Measurements from ENCODE around the gene ANKRD55.
"Not testable (repeated sequence)": the region's sequence is repeated elsewhere in the genome, so short reads cannot be mapped to it uniquely, and the experiment has no call there.

ANKRD55 gene

GRCh38 chr5:56255502-56255901, 22.4 kb upstream of the ANKRD55 start:
- no peak overlapping the region for H3K27ac ChIP-seq
- no peak for DNase-seq (ENCODE audit: low read depth, low spot score)

GRCh38 chr5:56253924-56254323, 20.8 kb upstream of the ANKRD55 start:
- no peak for DNase-seq (ENCODE audit: low read depth, low spot score)
- no peak overlapping the region for H3K27ac ChIP-seq

DNA sequence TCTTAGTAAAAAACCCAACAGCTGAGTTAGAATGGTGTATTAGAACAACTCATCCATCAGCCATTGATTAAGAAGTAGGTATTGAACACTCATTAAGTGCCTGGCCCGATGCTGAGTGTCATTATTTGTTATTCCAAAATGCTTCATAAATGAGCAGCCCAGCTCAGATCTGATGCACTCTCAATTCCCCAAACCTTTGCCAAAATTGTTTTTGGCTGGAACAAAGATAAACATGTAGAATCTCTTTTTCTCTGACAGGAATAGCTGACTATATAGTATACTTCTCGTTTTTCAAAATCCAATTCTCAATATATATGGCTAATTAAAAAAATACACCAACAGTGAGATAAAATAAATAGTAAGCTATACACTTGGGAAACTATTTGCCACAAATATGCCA, 20.0 kb upstream of the ANKRD55 start:
- H3K27ac ChIP-seq: no peak overlapping the region
- DNase-seq (ENCODE audit: low read depth, low spot score): no peak

DNA sequence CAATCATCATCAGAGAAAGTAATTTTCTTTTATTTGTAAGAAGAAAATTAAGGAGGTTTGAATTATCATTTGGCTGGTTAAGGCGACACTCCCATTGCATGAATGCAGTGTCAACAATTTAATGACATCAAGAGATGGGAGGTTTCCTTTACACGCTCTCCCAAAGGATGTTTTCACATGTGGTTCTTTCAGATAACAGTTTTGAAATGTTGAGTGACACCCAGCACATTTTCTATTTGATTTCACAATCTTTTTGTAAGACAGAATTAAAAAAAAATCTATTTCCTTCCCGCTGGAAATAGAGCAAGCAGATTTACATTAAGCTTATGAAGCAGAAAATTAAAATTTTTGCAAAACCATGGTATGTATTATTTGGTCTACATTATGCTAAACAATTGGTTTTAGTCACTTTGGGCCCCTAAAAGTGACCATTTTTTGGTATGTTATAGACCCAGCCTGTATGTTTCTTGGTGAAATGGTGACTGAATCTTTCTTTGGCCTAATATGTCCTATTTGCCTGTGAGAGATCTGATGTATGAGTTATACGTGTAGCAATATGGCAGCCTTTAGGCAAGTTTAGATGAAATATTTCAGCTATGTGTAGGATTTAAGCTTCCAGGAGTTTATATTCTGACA, 18.9 kb upstream of the ANKRD55 start:
- no peak for DNase-seq (ENCODE audit: low read depth, low spot score)
- no peak overlapping the region for H3K27ac ChIP-seq

- H3K27ac ChIP-seq: no peak overlapping the region
- DNase-seq (ENCODE audit: low read depth, low spot score): no peak
Observed at GRCh38 chr5:56251440-56251839, 18.3 kb upstream of the ANKRD55 start.

DNA sequence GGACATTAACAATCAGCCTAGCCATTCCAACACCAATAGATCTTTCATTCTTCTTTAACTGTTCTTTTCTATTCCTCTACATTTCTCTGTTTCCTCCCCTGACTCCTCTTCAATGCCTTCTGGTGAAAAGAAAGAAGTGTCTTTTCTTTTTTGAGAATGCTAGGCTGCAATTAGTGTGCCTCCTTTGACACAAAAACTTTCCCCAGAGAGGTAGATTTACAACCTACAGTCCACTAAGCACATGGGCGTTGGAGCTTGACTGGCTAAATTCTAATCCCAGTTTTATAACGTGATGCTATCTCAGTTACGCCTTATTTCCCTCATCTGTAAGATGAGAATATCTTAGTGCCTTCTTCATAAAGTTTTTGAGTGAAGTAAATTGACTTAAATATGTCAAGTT, 16.9 kb upstream of the ANKRD55 start:
- H3K27ac ChIP-seq: no peak overlapping the region
- no peak for DNase-seq (ENCODE audit: low read depth, low spot score)

- H3K27ac ChIP-seq; DNase-seq (ENCODE audit: low read depth, low spot score): not testable (repeated sequence)
Observed at GRCh38 chr5:56249085-56249484, 16.0 kb upstream of the ANKRD55 start.

GRCh38 chr5:56247592-56247991, 14.5 kb upstream of the ANKRD55 start:
- H3K27ac ChIP-seq: no peak overlapping the region
- DNase-seq (ENCODE audit: low read depth, low spot score): no peak

DNA sequence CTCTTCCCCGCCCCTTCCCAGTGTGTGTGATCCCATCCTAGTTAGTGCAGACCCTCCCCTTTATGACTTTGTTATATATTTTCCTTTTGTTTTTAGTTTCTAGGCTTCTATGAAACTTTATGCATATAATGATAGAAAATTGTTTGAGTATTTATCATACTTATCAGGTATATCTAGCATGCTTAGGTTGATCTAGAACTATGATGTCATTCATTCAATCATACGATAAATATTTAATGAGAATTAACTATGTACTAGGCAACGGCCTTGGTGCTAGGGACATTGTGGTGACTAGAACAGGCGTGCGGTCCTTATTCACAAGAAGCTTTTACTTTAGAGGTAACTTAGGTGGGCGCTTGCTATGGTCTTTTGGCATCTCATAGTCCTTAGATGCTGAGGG, 13.6 kb upstream of the ANKRD55 start:
- no peak overlapping the region for H3K27ac ChIP-seq
- no peak for DNase-seq (ENCODE audit: low read depth, low spot score)

DNA sequence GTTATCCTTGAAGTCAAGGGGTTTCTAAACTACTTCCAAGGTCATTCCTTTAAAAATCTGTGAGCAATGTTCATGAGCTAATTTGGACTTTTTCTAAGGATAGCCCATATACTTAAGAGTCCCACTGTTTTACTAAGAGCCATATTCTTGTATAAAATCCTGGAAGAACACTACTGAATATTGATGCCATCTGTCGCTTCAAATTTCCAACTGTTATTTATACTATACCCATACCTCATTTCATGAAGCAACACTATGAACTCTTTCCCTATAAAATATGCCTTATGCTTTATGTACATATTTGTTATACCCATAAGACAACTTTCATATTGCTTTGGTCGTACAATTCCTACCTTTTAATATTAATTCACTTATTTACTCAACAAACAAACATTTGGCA, 12.4 kb upstream of the ANKRD55 start:
- no peak overlapping the region for H3K27ac ChIP-seq
- DNase-seq (ENCODE audit: low read depth, low spot score): no peak

- no peak overlapping the region for H3K27ac ChIP-seq
- no peak for DNase-seq (ENCODE audit: low read depth, low spot score)
Observed at GRCh38 chr5:56244627-56245026, 11.5 kb upstream of the ANKRD55 start.

DNA sequence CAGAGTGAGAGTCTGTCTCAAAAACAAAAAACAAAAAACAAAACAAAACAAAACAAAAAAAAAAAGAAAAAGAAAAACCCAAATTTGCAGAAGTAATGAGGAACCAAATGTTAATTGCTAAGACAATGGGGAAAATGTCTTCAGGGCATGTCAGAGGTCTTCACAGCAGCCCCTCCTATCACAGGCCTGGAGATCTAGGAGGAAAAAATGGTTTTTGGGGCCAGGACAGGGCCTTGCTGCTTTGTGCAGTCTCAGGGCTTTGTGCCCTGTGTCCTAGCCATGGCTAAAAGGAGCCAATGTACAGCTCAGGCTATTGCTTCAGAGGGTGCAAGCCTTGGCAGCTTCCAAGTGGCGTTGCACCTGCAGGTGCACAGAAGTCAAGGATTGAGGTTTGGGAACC, 9.1 kb upstream of the ANKRD55 start:
- not testable (repeated sequence) for H3K27ac ChIP-seq; DNase-seq (ENCODE audit: low read depth, low spot score)

GRCh38 chr5:56232538-56232937, 592 bp downstream of the ANKRD55 start:
- no peak for DNase-seq (ENCODE audit: low read depth, low spot score)
- H3K27ac ChIP-seq: no peak overlapping the region

DNA sequence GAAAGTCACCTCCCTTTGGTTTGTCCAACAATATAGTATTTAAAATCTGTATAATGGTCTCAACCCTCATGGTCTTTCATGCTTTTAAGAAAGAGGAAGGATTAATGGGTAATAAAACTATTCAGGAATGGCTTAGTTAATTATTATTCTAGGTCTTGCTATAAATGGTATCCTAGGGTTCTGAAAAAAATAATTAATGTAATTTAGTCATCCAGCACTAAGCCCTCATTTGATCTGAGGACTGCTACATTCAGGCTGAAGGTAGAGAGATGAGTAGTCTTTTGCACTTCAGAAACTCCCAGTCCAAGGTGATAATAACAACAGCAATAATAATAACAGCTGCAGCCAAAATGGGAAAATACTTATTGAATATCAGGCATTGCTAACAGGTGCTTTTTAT, 2.6 kb downstream of the ANKRD55 start:
- H3K27ac ChIP-seq: no peak overlapping the region
- DNase-seq (ENCODE audit: low read depth, low spot score): no peak

DNA sequence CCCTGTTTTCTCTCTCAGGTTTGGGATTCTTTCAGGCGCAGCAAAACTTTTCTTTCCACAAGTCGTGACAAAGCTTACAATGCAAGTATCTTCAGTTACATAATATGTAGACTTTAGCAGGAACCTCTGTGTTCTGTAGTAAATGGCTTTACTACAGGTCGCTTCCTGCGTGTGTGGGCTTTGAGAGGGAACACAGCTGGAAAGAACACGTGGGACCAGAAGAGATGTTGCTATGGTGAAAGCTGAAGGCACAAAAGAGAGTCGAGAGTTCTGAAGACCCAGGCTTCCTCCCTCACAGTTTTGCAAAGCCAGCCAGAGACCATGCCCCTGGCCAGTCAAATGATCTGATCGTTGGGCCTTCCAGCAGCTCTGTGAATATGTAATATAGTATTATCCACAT, 4.0 kb downstream of the ANKRD55 start:
- H3K27ac ChIP-seq: no peak overlapping the region
- DNase-seq (ENCODE audit: low read depth, low spot score): no peak

DNA sequence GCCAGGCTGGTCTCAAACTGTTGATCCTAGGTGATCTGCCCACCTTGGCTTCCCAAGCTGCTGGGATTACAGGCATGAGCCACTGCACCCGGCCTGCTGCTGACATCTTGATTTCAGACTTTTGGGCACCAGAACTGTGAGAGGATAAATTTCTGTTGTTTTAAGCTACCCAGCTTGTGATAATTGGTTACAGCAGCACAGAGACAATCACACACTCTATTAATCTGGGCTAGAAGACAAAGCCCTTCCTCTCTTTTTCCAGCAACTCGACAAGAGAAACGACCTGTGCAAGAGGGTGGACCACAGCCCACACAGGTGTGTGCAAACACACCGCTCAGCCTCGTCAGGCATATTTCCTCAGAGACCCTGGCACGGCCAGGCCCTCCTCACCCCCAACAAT, 4.5 kb downstream of the ANKRD55 start:
- DNase-seq (ENCODE audit: low read depth, low spot score): no peak
- H3K27ac ChIP-seq: no peak overlapping the region

DNA sequence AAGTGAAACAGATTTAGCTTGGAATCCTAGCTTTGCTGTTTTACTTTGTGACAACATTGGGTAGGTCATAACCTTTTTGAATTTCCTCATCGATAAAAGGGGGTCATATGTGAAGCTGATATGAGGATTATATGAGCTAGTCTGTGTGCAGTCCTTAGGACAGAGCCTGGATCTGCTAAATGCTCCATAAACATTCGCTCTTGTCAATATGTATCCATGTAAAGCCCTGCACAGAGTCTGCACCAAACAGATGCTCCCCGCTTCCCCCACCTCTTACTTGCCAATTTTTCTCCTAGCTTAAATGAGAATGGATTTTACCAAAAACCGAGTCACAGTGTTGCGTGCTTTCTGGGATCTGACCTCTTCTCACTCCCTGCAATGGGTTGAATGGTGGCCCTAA, 5.4 kb downstream of the ANKRD55 start:
- H3K27ac ChIP-seq: no peak overlapping the region

GRCh38 chr5:56223298-56223697, 9.8 kb downstream of the ANKRD55 start:
- not testable (repeated sequence) for DNase-seq (ENCODE audit: low read depth, low spot score); H3K27ac ChIP-seq

More for the DNA sequence above, 5.4 kb downstream of the ANKRD55 start:
- no peak for DNase-seq (ENCODE audit: low read depth, low spot score)

DNA sequence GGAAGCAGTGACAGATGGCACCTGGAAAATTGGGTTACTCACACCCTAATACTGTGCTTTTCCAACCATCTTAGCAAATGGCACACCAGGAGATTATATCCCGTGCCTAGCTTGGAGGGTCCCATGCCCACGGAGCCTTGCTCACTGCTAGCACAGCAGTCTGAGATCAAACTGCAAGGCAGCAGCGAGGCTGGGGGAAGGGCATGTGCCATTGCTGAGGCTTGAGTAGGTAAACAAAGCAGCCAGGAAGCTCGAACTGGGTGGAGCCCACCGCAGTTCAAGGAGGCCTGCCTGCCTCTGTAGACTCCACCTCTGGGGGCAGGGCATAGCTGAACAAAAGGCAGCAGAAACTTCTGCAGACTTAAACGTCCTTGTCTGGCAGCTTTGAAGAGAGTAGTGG, 11.5 kb downstream of the ANKRD55 start:
- H3K27ac ChIP-seq; DNase-seq (ENCODE audit: low read depth, low spot score): not testable (repeated sequence)

- no peak overlapping the region for H3K27ac ChIP-seq
Observed at GRCh38 chr5:56215019-56215830, 17.9 kb downstream of the ANKRD55 start.

DNA sequence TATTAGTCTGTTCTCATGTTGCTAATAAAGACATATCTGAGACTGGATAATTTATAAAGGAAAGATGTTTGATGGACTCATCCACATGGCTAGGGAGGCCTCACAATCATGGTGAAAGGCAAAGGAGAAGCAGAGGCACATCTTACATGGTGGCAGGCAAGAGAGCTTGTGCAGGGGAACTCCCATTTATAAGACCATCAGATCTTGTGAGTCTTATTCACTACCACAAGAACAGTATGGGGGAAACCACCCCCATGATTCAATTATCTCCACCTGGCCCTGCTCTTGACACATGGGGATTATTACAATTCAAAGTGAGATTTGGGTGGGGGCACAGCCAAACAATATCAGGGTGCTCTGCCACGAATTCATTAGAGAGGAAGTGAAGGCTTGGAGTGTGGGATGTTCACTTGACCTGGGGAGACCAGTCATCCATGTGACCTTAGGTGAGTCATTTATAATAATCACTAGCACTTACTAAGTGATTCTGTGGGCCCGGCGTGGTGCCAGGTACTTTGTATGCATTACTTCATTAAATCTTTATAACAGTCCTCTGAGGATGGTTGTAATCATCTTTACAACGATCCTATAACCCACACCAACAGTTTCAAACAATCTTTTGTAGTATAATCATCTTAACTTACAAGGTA, 19.1 kb downstream of the ANKRD55 start:
- not testable (repeated sequence) for H3K27ac ChIP-seq; DNase-seq (ENCODE audit: low read depth, low spot score)

More at GRCh38 chr5:56215019-56215830, 17.9 kb downstream of the ANKRD55 start:
- DNase-seq (ENCODE audit: low read depth, low spot score): no peak
